ENCODE results near the gene GZF1. TPM values are rescaled to one million over a fixed set of nuclear protein-coding genes. Genes with fewer than 3 reads are reported as not detected.

GZF1 gene
- total RNA-seq, 4 donors from 2014 or later: 10.4 to 22.8 (median 21.0) TPM

DNA sequence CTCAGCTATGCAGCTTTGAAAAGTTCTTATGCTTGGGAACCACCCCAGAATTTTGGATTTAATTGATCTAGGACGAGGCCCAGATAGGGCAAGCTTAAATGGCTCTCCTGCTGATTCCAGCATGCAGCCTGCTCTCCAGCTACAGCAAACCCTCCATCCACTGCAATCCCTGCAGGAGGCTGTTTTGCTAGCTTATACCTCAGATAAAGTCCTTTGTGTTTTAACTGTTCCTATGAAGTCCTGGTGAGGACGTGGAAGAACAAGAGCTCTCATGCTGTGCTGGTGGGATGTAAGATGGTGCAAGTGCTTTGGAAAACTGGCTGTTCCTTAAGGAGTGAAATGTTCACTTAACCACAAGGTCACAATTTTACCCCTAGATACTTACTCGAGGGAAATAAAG is 36.9 kb upstream of the GZF1 start:
- H3K4me1 ChIP-seq: no peaks in the 10 kb centered on the region
- TF ChIP-seq EP300 (IDR thresholded peaks at IDR 0.05) (no peak), POLR2A (IDR thresholded peaks at IDR 0.05; ENCODE audit: low read depth) (no peak), POLR2AphosphoS5 (IDR thresholded peaks at IDR 0.05) (no peak)
- TF ChIP-seq, protein P1, sequence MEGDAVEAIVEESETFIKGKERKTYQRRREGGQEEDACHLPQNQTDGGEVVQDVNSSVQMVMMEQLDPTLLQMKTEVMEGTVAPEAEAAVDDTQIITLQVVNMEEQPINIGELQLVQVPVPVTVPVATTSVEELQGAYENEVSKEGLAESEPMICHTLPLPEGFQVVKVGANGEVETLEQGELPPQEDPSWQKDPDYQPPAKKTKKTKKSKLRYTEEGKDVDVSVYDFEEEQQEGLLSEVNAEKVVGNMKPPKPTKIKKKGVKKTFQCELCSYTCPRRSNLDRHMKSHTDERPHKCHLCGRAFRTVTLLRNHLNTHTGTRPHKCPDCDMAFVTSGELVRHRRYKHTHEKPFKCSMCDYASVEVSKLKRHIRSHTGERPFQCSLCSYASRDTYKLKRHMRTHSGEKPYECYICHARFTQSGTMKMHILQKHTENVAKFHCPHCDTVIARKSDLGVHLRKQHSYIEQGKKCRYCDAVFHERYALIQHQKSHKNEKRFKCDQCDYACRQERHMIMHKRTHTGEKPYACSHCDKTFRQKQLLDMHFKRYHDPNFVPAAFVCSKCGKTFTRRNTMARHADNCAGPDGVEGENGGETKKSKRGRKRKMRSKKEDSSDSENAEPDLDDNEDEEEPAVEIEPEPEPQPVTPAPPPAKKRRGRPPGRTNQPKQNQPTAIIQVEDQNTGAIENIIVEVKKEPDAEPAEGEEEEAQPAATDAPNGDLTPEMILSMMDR (IDR thresholded peaks at IDR 0.05): no peak
- no peaks in the 10 kb centered on the region for H3K9me3 ChIP-seq
- intact Hi-C loops (cut with DNase I): no loop called here
- H3K4me3 ChIP-seq: no peak overlapping the region
- no peak for DNase-seq (ENCODE audit: extremely low spot score)
- H3K27me3 ChIP-seq: no peaks in the 10 kb centered on the region
- 70% methylated on average over 3 of the region's 3 CpGs for WGBS
- H3K27ac ChIP-seq (replicated peaks in 1 of 4): no peak overlapping the region
- no peaks in the 10 kb centered on the region for H3K36me3 ChIP-seq

DNA sequence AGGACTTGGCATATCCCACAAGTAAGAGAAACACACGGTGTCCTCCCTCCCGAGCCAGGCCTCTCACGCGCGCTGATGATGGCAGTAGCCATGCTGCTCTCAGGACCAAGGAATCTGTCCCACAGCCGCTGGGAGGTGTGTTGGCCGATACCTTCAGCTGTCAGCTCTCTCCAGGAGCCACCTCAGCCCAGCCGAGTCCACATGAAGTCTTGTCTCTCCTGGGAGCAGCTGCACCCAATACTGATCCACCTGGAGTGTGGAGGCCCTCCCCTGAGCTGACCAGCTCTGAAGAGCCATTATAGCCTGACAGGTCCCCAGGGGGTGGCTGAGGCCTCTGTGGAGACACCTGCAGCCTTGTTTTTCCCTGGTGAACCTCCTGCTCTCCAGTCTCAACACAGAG is 35.2 kb upstream of the GZF1 start:
- no peak overlapping the region for H3K27ac ChIP-seq (replicated peaks in 1 of 4)
- DNase-seq (ENCODE audit: extremely low spot score): no peak
- no peaks in the 10 kb centered on the region for H3K36me3 ChIP-seq
- intact Hi-C loops (cut with DNase I): no loop called here
- no peak for TF ChIP-seq POLR2AphosphoS5 (IDR thresholded peaks at IDR 0.05)
- TF ChIP-seq POLR2A (IDR thresholded peaks at IDR 0.05; ENCODE audit: low read depth): no peak
- TF ChIP-seq, protein P1 (IDR thresholded peaks at IDR 0.05): no peak
- no peak for TF ChIP-seq EP300 (IDR thresholded peaks at IDR 0.05)
- no peaks in the 10 kb centered on the region for H3K4me1 ChIP-seq
- WGBS: 69% methylated on average over 7 of the region's 8 CpGs
- H3K4me3 ChIP-seq: no peak overlapping the region
- H3K9me3 ChIP-seq: no peaks in the 10 kb centered on the region
- H3K27me3 ChIP-seq: no peaks in the 10 kb centered on the region

DNA sequence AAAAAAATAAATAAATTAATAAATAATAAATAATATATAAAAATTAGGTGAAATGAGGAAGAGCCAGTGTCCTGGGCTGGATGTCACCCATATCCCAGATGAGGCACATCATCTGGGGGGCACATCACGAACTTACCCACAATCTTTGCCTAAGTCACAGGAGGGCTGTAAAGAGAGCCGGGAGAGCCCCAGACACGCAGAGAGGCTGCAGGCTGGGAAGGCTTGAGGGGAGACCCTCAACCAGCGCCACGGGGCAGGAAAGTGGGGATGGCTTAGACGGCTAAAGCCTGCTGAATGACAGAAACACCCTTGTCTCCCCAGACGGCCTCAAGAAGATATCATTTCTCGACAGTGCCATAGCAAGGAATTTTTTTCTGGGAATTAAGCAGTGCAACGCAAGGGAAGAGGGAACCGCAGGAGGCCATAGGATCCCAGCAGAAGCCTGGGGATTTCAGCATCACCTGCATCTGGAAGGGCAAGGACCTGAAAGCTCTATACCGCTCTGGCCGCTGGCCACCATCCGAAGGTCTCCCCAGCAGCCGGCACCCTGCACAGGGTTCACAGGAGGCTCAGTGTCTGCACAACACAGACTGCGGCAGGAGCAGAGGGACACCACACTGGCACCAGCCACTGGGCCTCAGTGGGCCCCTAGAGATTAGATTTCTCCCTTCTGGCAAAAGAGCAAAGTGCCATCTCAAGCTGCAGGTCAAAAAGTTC is 34.2 kb upstream of the GZF1 start:
- Histone ChIP-seq H3K36me3 (no peaks in the 10 kb centered on the region), H3K4me1 (no peaks in the 10 kb centered on the region), H3K27ac (replicated peaks in 1 of 4) (no peak overlapping the region), H3K9me3 (no peaks in the 10 kb centered on the region), H3K4me3 (no peak overlapping the region), H3K27me3 (no peaks in the 10 kb centered on the region)
- 90% methylated on average over 15 of the region's 15 CpGs for WGBS
- DNase-seq (ENCODE audit: extremely low spot score): no peak
- intact Hi-C loops (cut with DNase I): no loop called here
- no peak for TF ChIP-seq EP300 (IDR thresholded peaks at IDR 0.05)

DNA sequence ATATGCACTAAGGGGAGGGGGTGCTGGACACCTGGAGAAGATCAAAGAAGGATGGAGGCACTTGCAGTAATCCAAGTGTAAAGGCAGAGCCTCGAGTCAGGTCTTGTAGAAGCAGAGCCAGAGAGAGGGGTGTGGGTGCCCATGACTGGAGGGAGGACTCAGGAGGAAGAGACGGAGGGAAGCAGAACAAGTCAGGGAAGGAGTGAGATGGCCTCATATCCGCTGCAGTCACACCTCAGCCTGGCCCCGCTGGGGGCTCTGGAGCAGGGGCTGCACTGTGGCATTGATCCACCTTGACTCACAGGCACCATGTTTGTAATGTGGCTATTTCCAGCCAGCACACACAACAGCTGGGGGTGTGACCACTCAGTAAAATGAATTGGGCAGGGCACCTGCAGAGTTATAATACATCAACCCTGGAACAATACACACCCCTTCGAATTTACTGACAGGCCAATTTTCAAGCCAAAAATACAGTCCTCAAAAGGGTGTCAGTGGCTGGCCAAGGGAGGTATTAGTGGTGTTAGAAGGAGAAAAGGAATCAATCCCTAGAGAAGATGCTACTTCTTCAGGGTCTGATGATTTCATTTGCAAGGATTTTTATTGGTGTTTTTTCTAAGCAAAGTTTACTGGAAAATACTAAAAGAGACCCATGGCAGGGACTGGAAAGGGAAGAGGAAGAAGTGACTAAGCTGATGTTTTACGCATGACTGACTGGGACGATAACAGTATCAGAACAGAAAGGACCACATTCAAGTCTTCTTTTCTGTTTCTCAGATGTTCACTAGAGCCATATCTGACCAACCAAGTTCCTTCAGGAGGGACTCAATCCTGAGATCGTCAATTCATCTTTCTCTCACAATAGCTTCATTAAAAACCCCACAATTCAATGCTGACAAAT is 30.3 kb upstream of the GZF1 start:
- no peak for TF ChIP-seq POLR2A (IDR thresholded peaks at IDR 0.05; ENCODE audit: low read depth)
- TF ChIP-seq, protein P1 (IDR thresholded peaks at IDR 0.05): no peak
- H3K36me3 ChIP-seq: no peaks in the 10 kb centered on the region
- no peak for DNase-seq (ENCODE audit: extremely low spot score)
- no peak overlapping the region for H3K27ac ChIP-seq (replicated peaks in 1 of 4)
- 76% methylated on average over 8 of the region's 8 CpGs for WGBS
- intact Hi-C loops (cut with DNase I): no loop called here
- no peaks in the 10 kb centered on the region for H3K27me3 ChIP-seq
- no peak overlapping the region for H3K4me3 ChIP-seq
- H3K4me1 ChIP-seq: no peaks in the 10 kb centered on the region
- H3K9me3 ChIP-seq: no peaks in the 10 kb centered on the region

DNA sequence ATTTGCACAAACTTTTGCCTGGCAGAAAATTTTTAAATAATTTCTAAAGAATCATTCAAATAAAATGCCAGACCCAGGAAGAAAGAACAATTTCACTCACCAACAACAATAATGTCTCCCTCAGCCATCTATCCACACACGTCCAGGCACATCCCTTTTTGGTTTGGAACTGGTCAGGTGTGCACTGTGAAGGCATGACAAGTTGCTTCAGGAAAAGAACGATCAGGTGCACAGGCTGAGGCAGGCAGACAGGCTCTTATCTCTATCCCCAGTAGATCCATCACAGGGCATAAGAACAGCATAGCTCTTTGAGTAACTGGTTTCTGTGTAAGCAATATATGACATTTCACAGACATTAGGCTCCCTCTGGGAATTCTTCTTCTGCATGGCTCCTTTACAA is 29.5 kb upstream of the GZF1 start:
- no peak overlapping the region for H3K4me3 ChIP-seq
- no peak for TF ChIP-seq POLR2A (IDR thresholded peaks at IDR 0.05; ENCODE audit: low read depth)
- TF ChIP-seq POLR2AphosphoS5 (IDR thresholded peaks at IDR 0.05): no peak
- no peak for TF ChIP-seq EP300 (IDR thresholded peaks at IDR 0.05)
- TF ChIP-seq, protein P1 (IDR thresholded peaks at IDR 0.05): no peak
- intact Hi-C loops (cut with DNase I): no loop called here
- H3K36me3 ChIP-seq: no peaks in the 10 kb centered on the region
- H3K27ac ChIP-seq (replicated peaks in 1 of 4): no peak overlapping the region
- peaks cover 0 to 4% (median 0%) of the 10 kb centered on the region in 4 donors for H3K4me1 ChIP-seq
- DNase-seq (ENCODE audit: extremely low spot score): no peak
- 68% methylated on average over 2 of the region's 2 CpGs for WGBS
- H3K27me3 ChIP-seq: no peaks in the 10 kb centered on the region
- H3K9me3 ChIP-seq: no peaks in the 10 kb centered on the region

Data from esophagus muscularis mucosa (tissue), 4 donors.